HG03558 (cell line): ENCODE measurements around the gene BABAM1.

Experiments
- ATAC-seq: cut with Tn5 transposase; IDR thresholded peaks from one replicate; pipeline ENCODE4 v1.9.1; 2021; ENCODE audit warnings: moderate number of reproducible peaks; ENCODE audit not compliant: unreplicated experiment; ENCODE audit errors: extremely low read depth

The BABAM1 gene

GRCh38 chr19:17300992-17301619 lies 33.9 kb downstream of the BABAM1 start:
- ATAC-seq: no peak

- ATAC-seq: no peak
These were observed 35.3 kb downstream of the BABAM1 start for GRCh38 chr19:17302391-17303166.

GRCh38 chr19:17303167-17303939 lies 36.1 kb downstream of the BABAM1 start, which contains the start of gene ABHD8:
Gene ABHD8 (minus strand): TSS chr19:17303425. CDS start chr19:17301616, 1,809 bp downstream.
- ATAC-seq: no peak

DNA sequence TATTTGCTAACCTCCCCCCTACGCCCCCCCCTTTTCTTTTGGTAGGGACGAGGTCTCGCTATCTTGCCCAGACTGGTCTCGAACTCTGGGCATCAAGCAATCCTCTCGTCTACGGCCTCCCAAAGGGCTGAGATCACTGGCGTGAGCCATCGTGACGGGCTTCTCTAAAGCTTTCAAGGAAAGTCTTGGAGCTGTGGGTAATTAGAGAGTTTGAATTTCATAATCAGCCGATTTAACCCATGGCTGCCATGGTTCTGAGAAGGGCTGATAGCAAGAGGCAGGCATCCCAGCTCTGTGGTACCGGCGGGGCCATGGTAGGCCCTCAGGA lies 36.7 kb downstream of the BABAM1 start:
- no peak for ATAC-seq

GRCh38 chr19:17304386-17305215 lies 37.4 kb downstream of the BABAM1 start:
- ATAC-seq: no peak

DNA sequence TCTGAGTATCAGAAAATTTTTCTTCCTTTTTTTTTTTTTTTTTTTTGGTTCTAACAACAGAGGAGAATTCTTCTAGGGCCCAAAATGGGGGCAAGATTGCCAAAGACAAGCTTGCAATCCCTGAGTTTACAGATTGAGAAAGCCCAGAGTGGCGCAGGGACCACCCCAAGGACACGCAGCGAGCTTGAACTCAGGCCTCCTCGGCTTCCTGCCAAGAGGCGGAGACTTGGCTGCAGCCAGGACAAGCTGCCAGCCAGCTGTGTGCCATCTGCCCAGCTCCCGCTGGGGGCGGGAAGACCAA lies 37.9 kb downstream of the BABAM1 start:
- ATAC-seq: no peak

- ATAC-seq: peak; percentile 50
These were observed 38.5 kb downstream of the BABAM1 start, which contains the start of gene MRPL34 for GRCh38 chr19:17305517-17306284. Gene MRPL34 (plus strand): TSS chr19:17305872. CDS start chr19:17305893, 21 bp downstream.

- no peak for ATAC-seq
These were observed 39.1 kb downstream of the BABAM1 start for GRCh38 chr19:17306285-17306714.

DNA sequence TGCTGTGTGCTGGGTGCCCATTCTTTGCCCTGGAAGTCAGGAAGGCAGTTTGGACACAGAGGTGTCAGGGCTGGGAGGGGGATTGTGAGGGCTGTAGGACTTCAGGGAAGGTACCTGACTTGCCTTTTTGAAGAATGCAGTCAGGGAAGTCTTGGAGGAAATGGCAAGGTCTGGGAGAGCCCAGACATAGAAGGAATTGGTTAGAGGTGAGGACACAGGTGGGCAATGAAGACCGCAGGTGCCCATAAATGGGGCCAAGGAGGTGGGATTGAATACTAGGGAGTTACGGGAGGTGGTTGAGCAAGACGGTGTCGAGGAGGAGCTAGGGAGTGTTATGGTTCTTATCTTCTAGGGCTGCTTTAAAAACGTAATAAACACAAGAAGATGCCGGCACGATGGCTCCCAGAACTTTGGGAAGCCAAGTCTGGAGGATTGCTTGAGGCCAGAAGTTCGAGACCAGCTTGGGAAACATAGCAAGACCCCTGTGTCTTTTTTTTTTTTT lies 40.7 kb downstream of the BABAM1 start:
- ATAC-seq: no peak

DNA sequence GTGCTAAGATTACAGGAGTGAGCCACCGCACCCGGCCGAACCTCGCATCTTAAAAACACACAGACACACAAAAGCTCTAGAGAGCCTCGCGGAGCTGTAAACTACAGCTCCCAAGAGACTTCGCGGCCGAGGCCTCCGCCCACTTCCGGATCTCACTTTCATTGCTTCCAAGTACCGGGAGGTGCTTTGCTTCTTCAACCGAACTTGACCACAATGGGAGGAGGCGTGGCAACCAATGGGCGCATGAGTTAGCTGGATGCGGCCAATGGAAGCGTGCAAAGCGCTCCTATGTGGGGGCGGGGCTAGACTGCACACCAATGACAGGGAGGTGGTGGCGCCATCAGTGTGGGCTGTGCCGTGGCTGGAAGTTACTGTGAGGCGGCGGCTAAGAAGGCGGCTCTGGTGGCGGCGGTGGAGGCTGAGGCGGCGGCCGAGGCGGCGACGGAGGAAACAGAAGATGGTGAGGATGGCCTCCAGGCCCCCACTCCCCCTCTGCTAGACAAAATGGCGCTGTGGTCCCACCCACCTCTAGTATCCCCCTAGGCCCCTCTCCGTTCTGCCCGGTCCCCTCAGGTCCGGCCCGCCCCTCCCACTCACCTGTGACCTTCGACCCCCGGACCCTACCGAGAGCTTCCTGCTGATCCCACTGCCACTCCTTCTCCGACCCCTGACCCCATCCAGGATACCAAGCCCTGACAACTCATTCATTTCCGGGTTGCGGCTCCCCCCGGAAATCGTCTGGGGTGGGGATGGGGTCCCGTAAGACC lies 42.1 kb downstream of the BABAM1 start, which contains the start of gene DDA1:
Gene DDA1, plus strand, starts transcription at position 366 of the 767 bp plus-strand sequence. Its CDS starts 92 bp downstream, at position 458.
- peak; percentile 32 for ATAC-seq

GRCh38 chr19:17309965-17310461 lies 42.8 kb downstream of the BABAM1 start:
- ATAC-seq: no peak

GRCh38 chr19:17311455-17312188 lies 44.4 kb downstream of the BABAM1 start:
- no peak for ATAC-seq

DNA sequence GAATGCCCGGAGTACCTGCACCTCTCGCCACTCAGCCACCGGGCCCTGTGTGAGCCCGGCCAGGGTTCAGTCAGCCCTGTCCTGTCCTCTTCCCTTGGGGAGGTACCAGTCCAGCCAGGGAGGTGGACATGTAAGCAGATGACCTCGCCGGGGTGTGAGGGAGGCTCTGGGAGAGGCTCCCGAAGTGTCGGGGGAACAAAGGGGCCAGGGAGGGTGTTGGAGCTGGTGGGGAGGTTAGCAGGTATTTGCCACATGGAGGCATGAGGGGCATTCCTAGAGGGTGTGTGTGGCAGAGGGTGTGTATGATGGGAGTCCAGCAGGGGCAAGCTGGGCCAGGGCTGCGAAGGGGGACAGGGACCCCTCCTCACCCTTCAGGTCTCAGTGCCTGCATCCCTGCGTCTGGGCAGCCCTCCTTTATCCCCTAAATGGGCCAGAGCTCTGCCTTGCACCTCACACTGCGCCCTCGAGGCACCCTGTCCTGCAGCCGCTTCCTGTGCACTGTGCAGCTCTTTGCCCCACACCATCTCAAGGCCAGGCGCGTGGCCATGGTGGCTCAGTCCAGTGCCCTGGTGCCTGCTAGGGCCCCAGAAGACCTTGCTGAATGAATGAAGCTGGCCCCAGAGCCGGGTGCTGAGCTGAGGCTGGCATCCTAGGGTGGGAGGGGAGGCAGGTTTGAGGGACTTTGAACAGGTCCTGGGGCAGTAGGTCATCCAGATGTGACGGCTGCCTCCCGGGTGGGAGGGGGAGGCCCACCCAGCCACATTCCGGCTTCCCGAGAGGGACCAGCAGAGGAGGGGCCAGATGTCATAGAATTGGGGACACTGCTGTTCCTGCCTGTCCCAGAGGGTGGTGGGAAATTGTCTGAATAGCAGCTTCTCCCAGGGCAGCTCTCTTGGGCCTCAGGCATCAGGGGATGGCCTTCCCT lies 45.2 kb downstream of the BABAM1 start:
- no peak for ATAC-seq

DNA sequence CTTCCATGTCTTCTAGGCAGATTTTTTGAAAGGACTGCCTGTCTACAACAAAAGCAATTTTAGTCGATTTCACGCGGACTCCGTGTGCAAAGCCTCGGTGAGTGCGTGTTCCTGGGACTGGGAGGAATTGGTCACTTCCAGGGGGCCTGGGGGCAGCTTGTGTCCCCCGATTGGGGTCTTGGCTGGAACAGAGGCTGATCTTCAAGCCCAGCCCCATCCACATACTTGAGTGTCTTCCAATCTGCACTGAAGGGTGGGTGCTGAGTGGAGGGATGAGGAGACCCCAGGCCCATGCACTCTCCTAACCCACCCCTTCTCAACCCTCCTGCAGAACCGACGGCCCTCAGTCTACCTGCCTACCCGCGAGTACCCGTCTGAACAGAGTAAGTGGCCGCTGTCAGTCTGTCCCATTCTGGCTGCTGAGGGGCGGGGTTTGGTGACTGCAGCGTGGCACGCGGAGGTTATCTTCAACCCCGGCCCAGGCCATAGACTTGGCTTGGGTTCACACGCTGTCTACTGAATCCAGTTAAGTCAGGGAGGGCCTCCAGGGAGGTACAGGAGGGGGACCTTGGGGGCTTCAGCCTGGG lies 46.9 kb downstream of the BABAM1 start:
- no peak for ATAC-seq

- ATAC-seq: no peak
These were observed 51.7 kb downstream of the BABAM1 start for GRCh38 chr19:17318966-17319365.
